BLaER1 treated with 17β-estradiol and CSF1 and Interleukin-3, amounts not matched to agents 10 nM and 100 nM (cell line): ENCODE data around the gene BUB1.
A peak's percentile ranks its signal among the peaks of the same experiment; 100 is the strongest.
"Not testable (repeated sequence)": the region's sequence is repeated elsewhere in the genome, so short reads cannot be mapped to it uniquely, and the experiment has no call there.

Experiments
- H3K27ac ChIP-seq, 11 experiments: shearing (Covaris generic); formaldehyde crosslinking; 2 replicates each; pipeline ENCODE4 v1.8.1; 2022
- H3K27me3 ChIP-seq, 11 experiments: shearing (Covaris generic); formaldehyde crosslinking; 2 replicates each; pipeline ENCODE4 v1.8.1; 2022
- H3K36me3 ChIP-seq, 11 experiments: shearing (Covaris generic); formaldehyde crosslinking; 2 replicates each; pipeline ENCODE4 v1.8.1; 2022
- H3K4me1 ChIP-seq, 10 experiments: shearing (Covaris generic); formaldehyde crosslinking; 2 replicates each; pipeline ENCODE4 v1.8.1; 2022
- H3K4me2 ChIP-seq, 11 experiments: shearing (Covaris generic); formaldehyde crosslinking; 2 replicates each; pipeline ENCODE4 v1.8.1; 2022
- H3K4me3 ChIP-seq, 10 experiments: shearing (Covaris generic); formaldehyde crosslinking; 2 replicates each; pipeline ENCODE4 v1.8.1; 2022
- H3K9ac ChIP-seq, 11 experiments: shearing (Covaris generic); formaldehyde crosslinking; 2 replicates each; pipeline ENCODE4 v1.8.1; 2022
- H3K9me3 ChIP-seq, 11 experiments: shearing (Covaris generic); formaldehyde crosslinking; replicated peaks in 1 of 11; 2 replicates each; pipeline ENCODE4 v1.8.1; 2022
- H4K20me1 ChIP-seq, 11 experiments: shearing (Covaris generic); formaldehyde crosslinking; 2 replicates each; pipeline ENCODE4 v1.8.1; 2022
- Cebpa-rat ChIP-seq, 11 experiments: shearing (Covaris generic); IDR thresholded peaks; 2 replicates each; pipeline ENCODE4 v1.8.1; 2022

BUB1 gene

GRCh38 chr2:110645616-110646015, 32.2 kb downstream of the BUB1 start:
- Histone ChIP-seq H3K27ac (no peak overlapping the region), H3K9ac (no peak overlapping the region), H3K36me3 (peaks cover 10 to 100% (median 89%) of the 10 kb centered on the region in 11 experiments), H4K20me1 (no peaks in the 10 kb centered on the region; a peak in 2 of 22 replicates), H3K4me1 (no peaks in the 10 kb centered on the region), H3K4me3 (no peak overlapping the region), H3K9me3 (no peaks in the 10 kb centered on the region), H3K27me3 (no peaks in the 10 kb centered on the region), H3K4me2 (no peak overlapping the region)
- TF ChIP-seq Cebpa-rat (IDR thresholded peaks at IDR 0.05) = no peak

GRCh38 chr2:110644357-110644756, 33.5 kb downstream of the BUB1 start:
- Histone ChIP-seq H3K36me3 (peaks cover 14 to 100% (median 90%) of the 10 kb centered on the region in 11 experiments), H3K4me1 (no peaks in the 10 kb centered on the region), H3K4me2 (no peak overlapping the region), H3K9me3 (no peaks in the 10 kb centered on the region), H3K4me3 (no peak overlapping the region), H4K20me1 (no peaks in the 10 kb centered on the region; a peak in 3 of 22 replicates), H3K27ac (no peak overlapping the region), H3K27me3 (no peaks in the 10 kb centered on the region), H3K9ac (no peak overlapping the region)
- no peak for TF ChIP-seq Cebpa-rat (IDR thresholded peaks at IDR 0.05)

DNA sequence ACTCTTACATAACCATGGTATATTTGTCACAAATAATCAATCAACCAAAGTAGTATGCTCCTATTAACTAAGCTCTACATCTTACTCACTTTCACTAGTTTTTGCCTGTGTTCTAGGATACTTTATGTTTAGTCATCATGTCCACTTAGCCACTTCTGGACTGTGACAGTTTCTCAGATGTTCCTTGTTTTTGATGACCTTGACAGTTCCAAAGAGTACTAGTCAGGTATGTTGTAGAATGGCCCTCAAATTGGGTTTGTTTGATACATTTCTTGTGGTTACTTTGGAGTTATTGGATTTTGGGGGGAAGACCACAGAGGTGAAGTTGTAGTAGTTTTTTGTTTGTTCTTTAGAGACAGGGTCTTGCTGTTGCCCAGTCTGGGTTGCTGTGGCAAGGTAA, 35.5 kb downstream of the BUB1 start:
- H3K27me3 ChIP-seq = no peaks in the 10 kb centered on the region
- no peak overlapping the region for H3K27ac ChIP-seq
- H3K9ac ChIP-seq = no peak overlapping the region
- H3K4me3 ChIP-seq = no peak overlapping the region
- no peaks in the 10 kb centered on the region for H3K9me3 ChIP-seq
- no peaks in the 10 kb centered on the region for H3K4me1 ChIP-seq
- peaks cover 23 to 100% (median 92%) of the 10 kb centered on the region in 11 experiments for H3K36me3 ChIP-seq
- TF ChIP-seq Cebpa-rat (IDR thresholded peaks at IDR 0.05) = no peak
- H4K20me1 ChIP-seq = no peaks in the 10 kb centered on the region; a peak in 3 of 22 replicates
- no peak overlapping the region for H3K4me2 ChIP-seq

DNA sequence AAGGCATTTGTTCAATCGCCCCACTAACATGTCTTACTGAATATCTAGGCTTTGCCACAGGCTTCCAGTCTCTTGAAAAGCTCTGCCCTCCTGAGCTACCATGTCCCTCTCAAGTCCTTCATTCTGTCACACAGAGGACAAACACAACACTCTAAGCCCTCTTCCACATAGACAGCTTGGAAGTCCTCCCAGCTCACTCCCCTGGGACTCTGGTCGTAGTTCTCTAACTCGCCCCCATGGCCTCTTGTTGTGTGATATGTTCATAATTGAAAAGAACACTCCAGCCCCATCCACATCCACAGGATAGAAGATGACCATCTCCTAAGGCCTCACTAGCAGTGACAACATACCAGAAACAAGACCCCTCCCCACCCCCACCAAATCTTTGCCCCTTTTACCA, 37.9 kb downstream of the BUB1 start:
- Histone ChIP-seq H3K9me3 (no peaks in the 10 kb centered on the region), H3K36me3 (peaks cover 31 to 95% (median 89%) of the 10 kb centered on the region in 11 experiments), H3K9ac (no peak overlapping the region), H4K20me1 (no peaks in the 10 kb centered on the region; a peak in 3 of 22 replicates), H3K27me3 (no peaks in the 10 kb centered on the region), H3K4me2 (no peak overlapping the region), H3K4me1 (no peaks in the 10 kb centered on the region), H3K27ac (no peak overlapping the region), H3K4me3 (no peak overlapping the region)
- no peak for TF ChIP-seq Cebpa-rat (IDR thresholded peaks at IDR 0.05)

DNA sequence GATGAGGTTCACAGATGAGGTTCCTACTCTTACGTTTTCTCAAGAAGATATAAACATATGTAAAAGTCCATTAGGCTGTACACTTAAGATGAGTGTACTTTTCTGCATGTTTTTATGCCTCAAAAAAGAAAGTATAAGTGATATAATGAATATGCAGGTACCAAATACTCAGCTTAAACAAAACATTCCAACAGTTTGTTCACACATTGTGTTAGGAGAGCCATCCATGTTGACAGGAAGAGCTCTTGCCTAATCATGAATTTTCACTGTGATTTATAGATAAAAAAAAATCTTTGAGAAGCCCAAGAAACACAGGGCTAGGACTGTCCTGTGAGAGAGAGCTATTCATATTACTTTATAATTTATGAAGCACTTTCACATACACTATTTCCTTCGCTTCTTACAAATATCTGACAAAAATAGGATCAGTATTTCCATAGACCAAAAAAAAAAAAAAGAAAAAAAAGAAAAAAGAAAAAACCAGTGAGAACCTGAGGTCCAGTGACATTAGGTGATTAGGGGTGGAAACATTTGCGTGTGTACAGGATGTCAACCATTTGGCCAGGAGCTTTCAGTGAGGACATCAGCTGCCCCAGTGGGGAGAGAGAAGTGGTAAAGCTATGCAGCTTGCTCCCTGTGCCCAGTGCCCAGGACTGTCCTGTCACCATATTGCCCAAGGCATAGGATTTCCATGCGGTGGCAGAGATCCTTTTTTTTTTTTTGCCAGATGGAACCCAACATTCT, 38.7 kb downstream of the BUB1 start:
- TF ChIP-seq Cebpa-rat (IDR thresholded peaks at IDR 0.05) = no peak
- Histone ChIP-seq H3K4me3 (no peak overlapping the region), H3K27me3 (no peaks in the 10 kb centered on the region), H3K9ac (no peak overlapping the region), H3K4me1 (no peaks in the 10 kb centered on the region), H3K9me3 (no peaks in the 10 kb centered on the region), H3K36me3 (peaks cover 34 to 95% (median 88%) of the 10 kb centered on the region in 11 experiments), H3K27ac (no peak overlapping the region), H3K4me2 (no peak overlapping the region), H4K20me1 (no peaks in the 10 kb centered on the region; a peak in 3 of 22 replicates)

GRCh38 chr2:110638004-110638403, 39.9 kb downstream of the BUB1 start:
- TF ChIP-seq Cebpa-rat (IDR thresholded peaks at IDR 0.05) = no peak
- Histone ChIP-seq H3K9me3 (no peaks in the 10 kb centered on the region), H4K20me1 (no peaks in the 10 kb centered on the region; a peak in 3 of 22 replicates), H3K4me3 (no peak overlapping the region), H3K9ac (no peak overlapping the region), H3K27me3 (no peaks in the 10 kb centered on the region), H3K4me1 (no peaks in the 10 kb centered on the region), H3K4me2 (no peak overlapping the region), H3K27ac (no peak overlapping the region), H3K36me3 (peaks cover 34 to 87% (median 77%) of the 10 kb centered on the region in 11 experiments)

GRCh38 chr2:110637093-110637492, 40.8 kb downstream of the BUB1 start:
- H3K36me3 ChIP-seq = peaks cover 34 to 78% (median 68%) of the 10 kb centered on the region in 11 experiments
- H3K27me3 ChIP-seq = no peaks in the 10 kb centered on the region
- no peaks in the 10 kb centered on the region for H3K4me1 ChIP-seq

DNA sequence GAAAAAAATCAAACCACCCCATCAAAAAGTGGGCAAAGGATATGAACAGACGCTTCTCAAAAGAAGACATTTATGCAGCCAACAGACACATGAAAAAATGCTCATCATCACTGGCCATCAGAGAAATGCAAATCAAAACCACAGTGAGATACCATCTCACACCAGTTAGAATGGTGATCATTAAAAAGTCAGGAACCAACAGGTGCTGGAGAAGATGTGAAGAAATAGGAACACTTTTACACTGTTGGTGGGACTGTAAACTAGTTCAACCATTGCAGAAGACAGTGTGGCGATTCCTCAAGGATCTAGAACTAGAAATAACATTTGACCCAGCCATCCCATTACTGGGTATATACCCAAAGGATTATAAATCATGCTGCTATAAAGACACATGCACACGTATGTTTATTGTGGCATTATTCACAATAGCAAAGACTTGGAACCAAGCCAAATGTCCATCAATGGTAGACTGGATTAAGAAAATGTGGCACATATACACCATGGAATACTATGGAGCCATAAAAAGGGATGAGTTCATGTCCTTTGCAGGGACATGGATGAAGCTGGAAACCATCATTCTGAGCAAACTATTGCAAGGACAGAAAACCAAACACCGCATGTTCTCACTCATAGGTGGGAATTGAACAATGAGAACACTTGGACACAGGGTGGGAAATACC, 41.8 kb downstream of the BUB1 start:
- not testable (repeated sequence) for H3K9me3 ChIP-seq, H4K20me1 ChIP-seq, H3K9ac ChIP-seq, H3K4me1 ChIP-seq, H3K4me2 ChIP-seq, H3K27me3 ChIP-seq, H3K4me3 ChIP-seq, H3K27ac ChIP-seq
- H3K36me3 ChIP-seq = peaks cover 29 to 68% (median 58%) of the 10 kb centered on the region in 11 experiments

More at GRCh38 chr2:110637093-110637492, 40.8 kb downstream of the BUB1 start:
- Histone ChIP-seq H3K4me2 (no peak overlapping the region), H3K9ac (no peak overlapping the region), H4K20me1 (no peaks in the 10 kb centered on the region; a peak in 2 of 22 replicates), H3K9me3 (no peaks in the 10 kb centered on the region), H3K27ac (no peak overlapping the region), H3K4me3 (no peak overlapping the region)
- TF ChIP-seq Cebpa-rat (IDR thresholded peaks at IDR 0.05) = no peak

DNA sequence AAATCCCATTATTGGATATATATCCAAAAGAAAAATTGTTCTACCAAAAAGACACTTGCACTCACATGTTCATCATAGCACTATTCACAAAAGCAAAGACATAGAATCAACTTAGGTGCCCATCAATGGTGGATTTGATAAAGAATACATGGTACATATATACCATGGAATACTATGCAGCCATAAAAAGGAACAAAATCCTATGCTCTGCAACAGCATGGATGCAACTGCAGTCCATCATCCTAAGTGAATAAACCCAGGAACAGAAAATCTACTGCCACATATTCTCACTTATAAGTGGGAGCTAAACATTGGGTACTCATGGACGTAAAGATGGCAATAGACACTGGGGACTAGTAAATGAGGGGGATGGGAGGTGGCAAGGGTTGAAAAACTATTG, 50.5 kb downstream of the BUB1 start:
- H4K20me1 ChIP-seq, H3K4me3 ChIP-seq, H3K4me2 ChIP-seq, H3K27me3 ChIP-seq, H3K9ac ChIP-seq, H3K27ac ChIP-seq, H3K36me3 ChIP-seq, H3K9me3 ChIP-seq, H3K4me1 ChIP-seq: not testable (repeated sequence)

GRCh38 chr2:110619326-110619939, 58.4 kb downstream of the BUB1 start:
- H3K9ac ChIP-seq, H3K4me3 ChIP-seq, H3K4me2 ChIP-seq, H4K20me1 ChIP-seq, H3K27ac ChIP-seq, H3K27me3 ChIP-seq, H3K4me1 ChIP-seq, H3K9me3 ChIP-seq, H3K36me3 ChIP-seq: not testable (repeated sequence)

- not testable (repeated sequence) for H3K4me1 ChIP-seq, H3K27ac ChIP-seq, H3K9me3 ChIP-seq
Observed at GRCh38 chr2:110613927-110614326, 63.9 kb downstream of the BUB1 start.

GRCh38 chr2:110610613-110611250, 67.1 kb downstream of the BUB1 start:
- peak overlapping the region in 5 of 10 experiments; percentile 20 to 51 (median 40); a peak in 7 of 20 replicates for H3K4me3 ChIP-seq

More at GRCh38 chr2:110613927-110614326, 63.9 kb downstream of the BUB1 start:
- H3K4me3 ChIP-seq, H3K9ac ChIP-seq, H3K4me2 ChIP-seq, H4K20me1 ChIP-seq, H3K36me3 ChIP-seq: not testable (repeated sequence)
- H3K27me3 ChIP-seq = peaks cover 0 to 18% (median 11%) of the 10 kb centered on the region in 11 experiments; a peak in 14 of 22 replicates

More at GRCh38 chr2:110610613-110611250, 67.1 kb downstream of the BUB1 start:
- H3K9ac ChIP-seq, H3K36me3 ChIP-seq, H3K4me2 ChIP-seq, H3K4me1 ChIP-seq, H3K9me3 ChIP-seq, H4K20me1 ChIP-seq, H3K27ac ChIP-seq: not testable (repeated sequence)
- peaks cover 0 to 18% (median 11%) of the 10 kb centered on the region in 11 experiments; a peak in 14 of 22 replicates for H3K27me3 ChIP-seq
